HG03460 (cell line): ENCODE measurements around the gene NFX1.
"Not testable (repeated sequence)": the region's sequence is repeated elsewhere in the genome, so short reads cannot be mapped to it uniquely, and the experiment has no call there.

ENCODE experiments used
- ATAC-seq: cut with Tn5 transposase; IDR thresholded peaks from one replicate; pipeline ENCODE4 v1.9.1; 2021; ENCODE audit not compliant: unreplicated experiment

The NFX1 gene

GRCh38 chr9:33354651-33355211 lies 64.4 kb downstream of the NFX1 start:
- ATAC-seq = no peak

- ATAC-seq = no peak
These were observed 65.6 kb downstream of the NFX1 start for GRCh38 chr9:33355933-33356332.

- ATAC-seq = not testable (repeated sequence)
These were observed 68.3 kb downstream of the NFX1 start for GRCh38 chr9:33358641-33359040.

- no peak for ATAC-seq
These were observed 73.8 kb downstream of the NFX1 start for GRCh38 chr9:33364127-33364526.

GRCh38 chr9:33364814-33365213 lies 74.5 kb downstream of the NFX1 start:
- ATAC-seq = not testable (repeated sequence)

GRCh38 chr9:33366979-33367480 lies 76.7 kb downstream of the NFX1 start:
- ATAC-seq = no peak

- no peak for ATAC-seq
These were observed 82.6 kb downstream of the NFX1 start for GRCh38 chr9:33372900-33373299.

- no peak for ATAC-seq
These were observed 83.9 kb downstream of the NFX1 start for GRCh38 chr9:33374190-33374589.

- peak; percentile 74 for ATAC-seq
These were observed 84.4 kb downstream of the NFX1 start for GRCh38 chr9:33374634-33375237.

- ATAC-seq = peak; percentile 13
These were observed 85.0 kb downstream of the NFX1 start for GRCh38 chr9:33375238-33375840.

- no peak for ATAC-seq
These were observed 85.6 kb downstream of the NFX1 start for GRCh38 chr9:33375841-33376321.

GRCh38 chr9:33377089-33377715 lies 86.9 kb downstream of the NFX1 start:
- no peak for ATAC-seq

- ATAC-seq = no peak
These were observed 87.9 kb downstream of the NFX1 start for GRCh38 chr9:33378121-33378795.

- ATAC-seq = no peak
These were observed 89.5 kb downstream of the NFX1 start for GRCh38 chr9:33379666-33380389.

- ATAC-seq = no peak
These were observed 90.2 kb downstream of the NFX1 start for GRCh38 chr9:33380390-33381094.

- ATAC-seq = no peak
These were observed 91.0 kb downstream of the NFX1 start for GRCh38 chr9:33381231-33381791.

GRCh38 chr9:33382397-33382796 lies 92.1 kb downstream of the NFX1 start:
- ATAC-seq = not testable (repeated sequence)

GRCh38 chr9:33383396-33383795 lies 93.1 kb downstream of the NFX1 start:
- not testable (repeated sequence) for ATAC-seq

GRCh38 chr9:33385536-33385935 lies 95.2 kb downstream of the NFX1 start:
- not testable (repeated sequence) for ATAC-seq
